NB4 (cell line): ENCODE results near the gene MAPK8IP1.

Source experiments
- DNase-seq: peaks from one replicate; pipeline ENCODE4 v3.0.0; 2010; ENCODE audit warnings: low read depth
- H3K4me3 ChIP-seq: one replicate; pipeline ENCODE4 v1.5.1; 2011; ENCODE audit warnings: mild to moderate bottlenecking, low read depth, low read length, moderate library complexity
- MYC ChIP-seq: IDR thresholded peaks from 2 replicates; pipeline ENCODE4 v1.6.1; 2011; ENCODE audit warnings: low read depth, low read length
- POLR2A ChIP-seq: IDR thresholded peaks from 2 replicates; pipeline ENCODE4 v1.6.1; 2011; ENCODE audit warnings: mild to moderate bottlenecking; ENCODE audit not compliant: insufficient read length; ENCODE audit errors: extremely low read depth
- TF ChIP-seq, protein P1 (sequence below): IDR thresholded peaks from one replicate; pipeline ENCODE4 v1.5.1; 2012; ENCODE audit warnings: low read depth, low read length
- TF ChIP-seq, protein P2 (sequence below): IDR thresholded peaks from 2 replicates; pipeline ENCODE4 v1.6.1; 2011; ENCODE audit warnings: low read depth, low read length

MAPK8IP1 gene

DNA sequence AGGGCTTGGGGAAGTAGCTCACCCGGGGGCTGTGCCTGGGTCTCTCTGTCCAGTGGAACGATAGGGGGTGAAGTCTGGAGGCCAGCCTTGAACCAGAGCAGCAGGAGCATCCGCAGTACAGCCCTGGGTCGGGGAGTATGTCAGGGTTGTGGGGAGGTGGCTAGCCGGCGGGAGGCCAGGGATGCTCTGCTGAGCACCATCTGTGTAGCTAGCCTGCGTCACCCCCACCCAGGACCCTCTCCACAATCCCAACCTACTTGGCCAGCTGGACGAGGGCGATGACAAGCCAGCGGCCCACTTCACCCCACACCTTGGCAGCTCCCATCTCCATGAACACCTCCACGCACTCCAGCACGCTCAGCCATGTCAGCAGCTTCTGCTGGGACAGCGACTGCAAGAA is 30.0 kb downstream of the MAPK8IP1 start:
- TF ChIP-seq POLR2A: no peak
- no peak overlapping the region for H3K4me3 ChIP-seq
- no peak for DNase-seq

DNA sequence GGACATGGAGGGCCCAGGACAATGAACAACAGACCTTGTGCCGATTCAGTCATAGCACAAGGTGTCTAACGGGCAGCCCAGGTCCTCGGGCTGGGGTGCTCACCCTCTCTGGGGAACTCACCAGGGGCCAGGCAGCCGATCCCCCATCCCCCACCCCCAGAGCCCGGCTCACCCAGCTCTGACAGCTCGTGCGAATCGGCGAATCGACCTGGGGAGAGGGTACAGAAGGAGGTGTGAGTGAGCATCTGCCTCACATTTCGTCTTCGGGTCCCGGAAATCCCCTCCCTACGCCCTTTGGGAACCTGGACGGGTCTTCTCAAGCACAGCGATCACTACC is 31.8 kb downstream of the MAPK8IP1 start:
- no peak for DNase-seq
- peak overlapping the region; percentile 90 for H3K4me3 ChIP-seq
- TF ChIP-seq MYC: no peak
- TF ChIP-seq, protein P1, sequence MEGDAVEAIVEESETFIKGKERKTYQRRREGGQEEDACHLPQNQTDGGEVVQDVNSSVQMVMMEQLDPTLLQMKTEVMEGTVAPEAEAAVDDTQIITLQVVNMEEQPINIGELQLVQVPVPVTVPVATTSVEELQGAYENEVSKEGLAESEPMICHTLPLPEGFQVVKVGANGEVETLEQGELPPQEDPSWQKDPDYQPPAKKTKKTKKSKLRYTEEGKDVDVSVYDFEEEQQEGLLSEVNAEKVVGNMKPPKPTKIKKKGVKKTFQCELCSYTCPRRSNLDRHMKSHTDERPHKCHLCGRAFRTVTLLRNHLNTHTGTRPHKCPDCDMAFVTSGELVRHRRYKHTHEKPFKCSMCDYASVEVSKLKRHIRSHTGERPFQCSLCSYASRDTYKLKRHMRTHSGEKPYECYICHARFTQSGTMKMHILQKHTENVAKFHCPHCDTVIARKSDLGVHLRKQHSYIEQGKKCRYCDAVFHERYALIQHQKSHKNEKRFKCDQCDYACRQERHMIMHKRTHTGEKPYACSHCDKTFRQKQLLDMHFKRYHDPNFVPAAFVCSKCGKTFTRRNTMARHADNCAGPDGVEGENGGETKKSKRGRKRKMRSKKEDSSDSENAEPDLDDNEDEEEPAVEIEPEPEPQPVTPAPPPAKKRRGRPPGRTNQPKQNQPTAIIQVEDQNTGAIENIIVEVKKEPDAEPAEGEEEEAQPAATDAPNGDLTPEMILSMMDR: no peak
- no peak for TF ChIP-seq POLR2A

DNA sequence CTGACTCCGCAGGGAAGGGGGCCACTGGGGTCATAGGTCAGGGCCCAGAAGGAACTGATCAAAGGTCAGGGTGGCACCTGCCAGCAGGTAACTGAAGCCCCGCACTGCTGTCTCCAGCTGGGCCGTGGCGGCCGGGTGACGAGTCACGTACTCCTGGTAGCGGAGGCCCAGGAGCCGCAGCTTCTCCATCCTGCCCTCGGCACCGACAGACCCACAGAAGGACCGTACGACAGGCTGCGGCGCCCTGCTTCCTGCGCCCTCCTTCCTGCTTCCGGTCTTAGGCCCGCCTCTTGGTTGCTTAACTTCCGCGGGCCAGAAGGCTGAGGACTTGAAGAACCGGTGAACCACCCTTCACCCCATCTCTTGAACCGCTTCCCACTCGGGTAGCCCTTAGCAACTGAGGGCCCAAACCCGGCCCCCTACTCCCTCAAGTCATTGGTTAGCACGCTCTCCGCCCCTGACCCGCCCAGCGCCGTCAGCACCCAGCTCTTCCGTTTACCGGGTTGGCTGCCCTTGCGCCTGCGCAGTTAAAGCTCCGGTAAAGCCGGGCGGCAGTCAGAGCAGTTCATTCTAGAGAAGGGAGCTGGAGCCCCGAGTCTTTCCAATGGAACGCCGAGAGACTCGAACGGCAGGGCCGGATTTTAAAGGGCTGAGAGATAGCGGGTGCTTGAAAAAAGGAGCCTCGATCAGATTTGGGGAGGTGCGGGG is 32.3 kb downstream of the MAPK8IP1 start, which contains the start of gene PEX16:
PEX16 (minus strand) TSS at position 255 of the 708 bp plus-strand sequence; CDS start at position 189, 66 bp downstream.
- TF ChIP-seq, protein P2, sequence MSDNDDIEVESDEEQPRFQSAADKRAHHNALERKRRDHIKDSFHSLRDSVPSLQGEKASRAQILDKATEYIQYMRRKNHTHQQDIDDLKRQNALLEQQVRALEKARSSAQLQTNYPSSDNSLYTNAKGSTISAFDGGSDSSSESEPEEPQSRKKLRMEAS: peak; percentile 54
- TF ChIP-seq POLR2A: peak; percentile 75
- TF ChIP-seq, protein P1: no peak
- peak; percentile 61; the same call in 1 of the 2 replicates for TF ChIP-seq MYC
- peak within 1 kb of the TSS; percentile 90 for H3K4me3 ChIP-seq
- DNase-seq: peak; percentile 99

DNA sequence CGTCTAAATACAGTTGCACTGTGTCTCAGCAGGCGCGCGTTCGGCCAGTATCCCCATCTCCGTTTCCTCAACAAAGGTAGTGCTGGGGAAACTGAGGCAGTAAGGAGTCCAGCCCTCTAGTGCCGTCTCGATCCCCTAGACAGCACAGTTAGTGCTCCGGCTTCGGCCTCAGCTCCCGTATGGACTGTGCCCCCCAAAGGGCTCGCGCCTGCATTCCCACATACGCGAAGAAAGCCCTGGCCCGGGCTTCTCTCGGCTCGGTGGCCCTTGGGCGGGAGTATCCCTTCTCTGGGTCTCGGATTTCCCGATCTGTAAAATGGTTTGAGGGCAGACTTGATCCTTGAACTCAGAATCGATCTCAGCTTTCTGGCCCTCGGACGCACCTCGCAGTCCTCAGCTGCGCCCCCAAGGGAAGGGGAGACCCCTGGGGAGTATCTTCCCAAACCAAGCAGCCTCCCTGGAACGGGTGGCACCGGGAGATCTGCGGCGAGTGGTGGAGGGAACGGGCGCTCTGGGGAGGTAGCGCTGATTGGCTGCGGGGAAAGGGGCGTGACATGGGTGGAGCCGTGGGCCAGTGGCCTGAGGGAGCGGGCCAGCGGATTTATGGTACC is 33.0 kb downstream of the MAPK8IP1 start:
- peak; percentile 80 for DNase-seq
- H3K4me3 ChIP-seq: peak overlapping the region; percentile 90
- TF ChIP-seq, protein P2: peak; percentile 35; the same call in 1 of the 2 replicates
- TF ChIP-seq POLR2A: peak; percentile 63
- TF ChIP-seq, protein P1: no peak
- no peak for TF ChIP-seq MYC

DNA sequence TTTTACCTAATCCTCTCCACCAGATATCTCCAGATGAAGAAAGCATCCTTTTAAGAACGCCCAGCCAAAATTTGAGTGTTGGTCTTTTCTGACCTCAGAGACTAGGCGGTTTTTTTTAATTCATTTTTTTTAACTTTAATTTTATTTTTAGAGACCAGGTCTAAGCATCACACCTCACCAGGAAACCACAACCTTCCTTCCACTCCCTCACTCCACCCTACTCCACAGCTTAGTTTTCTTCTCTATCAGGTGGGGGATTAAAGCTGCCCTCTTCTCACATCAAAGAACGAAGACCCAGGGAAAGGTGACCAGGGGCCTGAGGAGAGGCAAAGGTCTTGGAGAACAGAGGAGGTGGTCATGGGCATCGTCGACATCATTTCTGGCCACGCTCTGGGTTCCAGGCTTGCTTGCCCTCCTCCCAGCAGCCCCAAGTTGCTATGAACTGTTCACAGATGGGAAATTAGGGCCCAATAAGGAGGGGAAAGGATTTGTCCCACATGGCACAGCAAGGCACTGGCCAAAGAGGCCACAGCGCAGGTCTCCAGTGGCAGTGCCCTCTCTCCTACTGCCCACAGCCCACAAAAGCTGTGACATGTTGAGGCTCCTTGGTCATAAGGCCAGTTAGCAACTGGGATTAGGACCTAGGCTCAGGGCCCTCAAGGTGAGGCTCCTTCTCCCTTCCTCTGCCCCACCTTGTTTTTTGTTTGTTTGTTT is 33.7 kb downstream of the MAPK8IP1 start:
- DNase-seq: no peak
- H3K4me3 ChIP-seq: peak overlapping the region; percentile 90
- TF ChIP-seq POLR2A (no peak), MYC (no peak)
- TF ChIP-seq, protein P1: no peak
- TF ChIP-seq, protein P2: no peak

DNA sequence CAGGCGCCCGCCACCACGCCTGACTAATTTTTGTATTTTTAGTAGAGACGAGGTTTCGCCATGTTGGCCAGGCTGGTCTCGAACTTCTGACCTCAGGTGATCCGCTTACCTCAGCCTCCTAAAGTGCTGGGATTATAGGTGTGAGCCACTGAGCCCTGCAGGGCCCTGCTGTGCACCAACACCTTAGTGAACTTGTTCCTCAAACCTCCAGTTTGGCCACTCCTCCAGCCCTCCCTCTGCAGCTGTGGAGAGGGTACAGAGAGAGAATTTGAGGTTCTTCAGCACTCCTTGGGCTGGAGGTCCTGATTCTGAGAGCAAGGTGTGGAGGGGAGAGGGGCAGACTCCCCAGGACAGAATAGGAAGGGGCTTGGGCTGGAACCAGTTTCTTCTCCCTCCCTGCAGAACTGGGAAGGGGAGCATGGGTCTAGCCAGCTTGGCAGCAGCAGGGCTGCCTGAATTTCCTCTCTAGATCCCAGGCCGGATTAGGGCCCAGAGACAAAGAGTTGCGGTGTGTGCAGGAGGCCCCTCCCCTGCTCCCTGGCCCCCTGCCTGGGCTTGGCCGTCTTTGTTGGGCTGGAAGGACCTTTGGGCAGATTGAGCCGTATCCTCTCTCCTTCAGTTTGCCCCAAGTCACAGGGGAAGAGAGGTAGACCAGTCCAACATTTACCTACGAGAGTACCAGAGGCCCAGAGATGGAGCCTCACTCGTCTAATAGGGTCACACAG is 34.5 kb downstream of the MAPK8IP1 start:
- no peak overlapping the region for H3K4me3 ChIP-seq
- TF ChIP-seq MYC (no peak), POLR2A (no peak)
- TF ChIP-seq, protein P1: no peak
- TF ChIP-seq, protein P2: no peak
- DNase-seq: no peak
